K562 (cell line): ENCODE data around the gene SOWAHA. TPM values are rescaled to one million over a fixed set of nuclear protein-coding genes. Genes with fewer than 3 reads are reported as not detected.

Experiments
- ARID2 ChIP-seq: fragments of 450-650 bp; IDR thresholded peaks from 2 replicates; pipeline ENCODE4 v1.6.1; 2017; ENCODE audit warnings: antibody characterized with exemption, mild to moderate bottlenecking
- CGGBP1 ChIP-seq: fragments of 250-450 bp; sonication (Bioruptor Pico); IDR thresholded peaks from 2 replicates; pipeline ENCODE4 v1.9.0; 2021; ENCODE audit warnings: mild to moderate bottlenecking
- HNRNPL ChIP-seq: fragments of 200-400 bp; formaldehyde crosslinking; IDR thresholded peaks from 2 replicates; pipeline ENCODE4 v1.6.1; 2017; ENCODE audit warnings: low read depth, mild to moderate bottlenecking, low read length
- HNRNPLL ChIP-seq: fragments of 200-400 bp; formaldehyde crosslinking; IDR thresholded peaks from 2 replicates; pipeline ENCODE4 v1.6.1; 2017; ENCODE audit warnings: low read length, low read depth, mild to moderate bottlenecking; ENCODE audit not compliant: poor library complexity, severe bottlenecking
- JUND ChIP-seq, 2 experiments: IDR thresholded peaks; 2 replicates in 1 of 2; 3 replicates in 1 of 2; pipeline ENCODE4 v1.6.1; 2011; ENCODE audit warnings: borderline replicate concordance in 2 of 2, low read depth in 2 of 2, low read length in 2 of 2, improper control_type of control experiment in 1 of 2, missing biosample characterization in 1 of 2, missing genetic modification characterization in 1 of 2, missing genetic modification reagents in 1 of 2
- KDM4B ChIP-seq, 2 experiments: fragments of 450-650 bp in 1 of 2; sonication (generic) in 1 of 2; IDR thresholded peaks; 2 replicates each; pipeline ENCODE4 v1.6.1; 2016 to 2017; ENCODE audit warnings: borderline replicate concordance in 2 of 2, antibody characterized with exemption in 1 of 2, low read depth in 1 of 2, mild to moderate bottlenecking in 1 of 2
- MBD2 ChIP-seq: sonication (generic); IDR thresholded peaks from 2 replicates; pipeline ENCODE4 v1.6.1; 2016; ENCODE audit warnings: low read depth, borderline replicate concordance
- MNT ChIP-seq, 2 experiments: fragments of 450-650 bp; conservative IDR thresholded peaks; 2 replicates each; pipeline ENCODE4 v1.6.1; 2017; ENCODE audit warnings: mild to moderate bottlenecking in 2 of 2, moderate library complexity in 2 of 2
- PTRF ChIP-seq: fragments of 450-650 bp; IDR thresholded peaks from 2 replicates; pipeline ENCODE4 v1.6.1; 2016; ENCODE audit warnings: mild to moderate bottlenecking, missing genetic modification characterization, missing compliant biosample characterization
- RFX5 ChIP-seq: IDR thresholded peaks from 2 replicates; pipeline ENCODE4 v1.6.1; 2011; ENCODE audit warnings: low read depth, mild to moderate bottlenecking, improper control_type of control experiment, low read length
- RREB1 ChIP-seq: fragments of 250-450 bp; sonication (Bioruptor Pico); IDR thresholded peaks from 2 replicates; pipeline ENCODE4 v1.4.0; 2020
- SIN3A ChIP-seq, 2 experiments: fragments of 150-350 bp in 1 of 2; IDR thresholded peaks; 2 replicates each; pipeline ENCODE4 v1.6.1; 2011 to 2016; ENCODE audit warnings: borderline replicate concordance in 2 of 2, low read depth in 2 of 2, low read length in 2 of 2, mild to moderate bottlenecking in 2 of 2, moderate library complexity in 2 of 2; ENCODE audit not compliant: control insufficient read depth in 1 of 2
- SIRT6 ChIP-seq: IDR thresholded peaks from one replicate; pipeline ENCODE4 v1.6.1; 2012; ENCODE audit warnings: low read depth, mild to moderate bottlenecking, control low read depth, inconsistent platforms, low read length, moderate library complexity
- STAG1 ChIP-seq: sonication (generic); formaldehyde crosslinking; IDR thresholded peaks from 2 replicates; pipeline ENCODE4 v1.5.0; 2020; ENCODE audit warnings: missing genetic modification reagents, borderline replicate concordance
- TEAD2 ChIP-seq: fragments of 450-650 bp; IDR thresholded peaks from 2 replicates; pipeline ENCODE4 v1.6.1; 2016; ENCODE audit warnings: missing genetic modification characterization, control low read depth, missing compliant biosample characterization
- ZBTB17 ChIP-seq: fragments of 450-650 bp; formaldehyde crosslinking; IDR thresholded peaks from 2 replicates; pipeline ENCODE4 v1.4.0; 2020; ENCODE audit warnings: mild to moderate bottlenecking
- ZNF436 ChIP-seq: fragments of 250-450, 450-650 bp; sonication (Bioruptor Pico); formaldehyde crosslinking; IDR thresholded peaks from 2 replicates; pipeline ENCODE4 v1.7.0; 2020; ENCODE audit warnings: mild to moderate bottlenecking
- ZNF699 ChIP-seq: fragments of 250-450 bp; sonication (Bioruptor Pico); IDR thresholded peaks from 2 replicates; pipeline ENCODE4 v1.8.0; 2021; ENCODE audit warnings: mild to moderate bottlenecking, moderate library complexity; ENCODE audit not compliant: insufficient replicate concordance
- ZNF79 ChIP-seq: fragments of 250-450 bp; sonication (Bioruptor Pico); IDR thresholded peaks from 2 replicates; pipeline ENCODE4 v1.4.0; 2020; ENCODE audit warnings: low read depth, mild to moderate bottlenecking, moderate library complexity
- polyA plus RNA-seq, 8 experiments: library from polyadenylated mRNA; depleted of rRNA in 4 of 8; stranded (reverse) in 5 of 8; unstranded in 3 of 8; fragments of >200 nt; fragmentation: Nextera tagmentation in 2 of 8; fragmentation: Illumina TruSeq in 1 of 8; extraction: Ambion mirVana in 2 of 8; extraction: Trizol in 1 of 8; gene quantifications; 2 replicates each; pipeline versions ENCODE4 v1.2.1 to v1.2.3, GENCODE V29; 2011 to 2014; ENCODE audit warnings: inconsistent platforms in 1 of 8, missing spikeins in 1 of 8
- total RNA-seq, 7 experiments: library from RNA; depleted of rRNA in 6 of 7; stranded (reverse); fragments of >200 nt in 6 of 7; fragmentation: Illumina TruSeq in 2 of 7; extraction: Trizol in 2 of 7; gene quantifications; 2 replicates each; pipeline versions ENCODE4 v1.2.1 to v1.2.3, GENCODE V29; 2011 to 2021; ENCODE audit warnings: low replicate concordance in 1 of 7

SOWAHA gene
- total and polyA plus RNA-seq, 9 of the 15 experiments (the other 6 are each of a cell fraction or from before 2014, with no cell fraction given), result not detected

GRCh38 chr5:132777209-132778069, 35.7 kb upstream of the SOWAHA start, which contains the start of gene SEPTIN8 (continued):
- TF ChIP-seq SIRT6 (no peak), PTRF (tag) (no peak), HNRNPL (no peak), RFX5 (no peak), MNT (conservative IDR thresholded peaks at IDR 0.05) (0 out of 4 replicates have a peak, but pooled peaks of 1 of the 2 experiments have one; percentile 35), HNRNPLL (peak; percentile 87), KDM4B (IDR thresholded peaks at IDR 0.05; ENCODE audit: borderline replicate concordance in 2 of 2, low read depth in 1 of 2) (no peak), CGGBP1 (CRISPR knock-in tag) (no peak), ARID2 (no peak), JUND (IDR thresholded peaks at IDR 0.05; ENCODE audit: borderline replicate concordance, low read depth, low read length) (no peak), JUND (tag; IDR thresholded peaks at IDR 0.05; ENCODE audit: borderline replicate concordance, low read depth, low read length) (no peak), ZBTB17 (0 out of 2 replicates have a peak, but pooled peaks have one; percentile 58), ZNF79 (CRISPR knock-in tag) (no peak), STAG1 (CRISPR knock-in tag) (no peak), ZNF699 (no peak), ZNF436 (CRISPR knock-in tag) (no peak), RREB1 (CRISPR knock-in tag) (0 out of 2 replicates have a peak, but pooled peaks have one; percentile 74), SIN3A (IDR thresholded peaks at IDR 0.05; ENCODE audit: borderline replicate concordance in 2 of 2, control insufficient read depth in 1 of 2, low read depth in 2 of 2, low read length in 2 of 2) (no peak; a peak in 1 of 4 replicates), TEAD2 (tag) (no peak), MBD2 (0 out of 2 replicates have a peak, but pooled peaks have one; percentile 10)
